KBM-7 (cell line): Measurements from ENCODE around the gene FAM200A.
"Not testable (repeated sequence)": the region's sequence is repeated elsewhere in the genome, so short reads cannot be mapped to it uniquely, and the experiment has no call there.

ENCODE experiments used
- DNase-seq: peaks from one replicate; pipeline ENCODE4 v3.0.0-alpha.2; 2015
- in situ Hi-C: fragments of 300-500 bp; cut with MboI; formaldehyde crosslinking; loops from 2 replicates; pipeline ENCODE4 v1.14.3; 2020; ENCODE audit warnings: low sequenced_read_pairs, low pct_unique_long_range_greater_than_20kb, mixed read lengths

FAM200A gene

DNA sequence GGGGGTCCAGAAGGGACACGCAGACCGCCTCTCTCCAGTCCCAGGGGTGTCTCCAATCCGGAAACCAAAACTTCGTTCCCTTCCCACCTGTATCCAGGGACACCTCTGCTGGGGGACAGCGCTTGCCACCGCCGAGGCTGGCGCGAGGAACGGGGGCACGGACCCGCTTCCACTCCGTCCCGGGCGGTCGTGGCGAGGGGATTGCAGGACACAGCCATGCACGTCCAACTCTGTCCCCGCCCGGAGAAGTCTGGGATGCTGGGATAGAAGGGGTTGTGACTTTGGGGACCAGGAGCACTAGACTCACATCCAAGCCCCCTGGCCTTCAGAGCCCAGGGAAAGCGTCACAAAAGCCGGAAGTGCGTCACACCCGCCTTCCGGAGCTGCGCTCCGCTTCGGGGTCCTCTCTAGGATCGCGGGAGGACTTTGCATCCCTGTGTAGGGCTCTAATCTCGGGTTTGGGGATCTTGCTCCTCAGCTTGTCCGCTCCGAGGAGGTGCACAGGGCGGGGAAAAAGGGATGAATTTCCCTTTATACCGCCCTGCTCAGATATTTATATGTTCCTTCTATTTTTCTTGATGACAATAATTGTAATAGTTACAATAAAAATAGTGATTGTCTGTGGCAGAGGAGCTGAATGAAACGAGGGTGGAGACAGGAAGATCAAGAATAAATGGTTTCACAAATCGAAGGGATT, at the start of gene FAM200A:
TSS of gene FAM200A (minus strand) at position 348 of the 697 bp plus-strand sequence. CDS start 3,707 bp downstream, outside the sequence.
- DNase-seq, result peak; percentile 89
- in situ Hi-C loops, result no loop called here

DNA sequence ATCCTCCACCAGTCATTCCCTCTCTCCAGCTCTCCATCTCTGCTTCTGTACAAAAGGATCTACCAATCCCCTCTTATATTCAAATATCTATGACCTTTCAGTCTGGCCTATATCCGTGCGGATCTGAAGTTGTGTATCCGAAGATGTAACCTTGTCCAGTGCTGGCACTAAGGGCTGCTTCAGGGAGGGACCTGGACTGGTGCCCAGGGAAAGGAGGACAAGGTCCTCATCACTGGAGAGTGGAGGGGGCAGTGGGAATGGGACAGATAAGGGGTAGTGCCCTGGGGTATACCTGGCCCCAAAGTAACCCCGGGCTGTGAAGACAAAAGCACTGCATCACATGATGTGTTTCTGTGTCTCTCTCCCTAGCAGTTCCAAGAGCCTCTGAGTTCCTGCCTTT, 47.9 kb upstream of the FAM200A start:
- in situ Hi-C loops, result no loop called here

DNA sequence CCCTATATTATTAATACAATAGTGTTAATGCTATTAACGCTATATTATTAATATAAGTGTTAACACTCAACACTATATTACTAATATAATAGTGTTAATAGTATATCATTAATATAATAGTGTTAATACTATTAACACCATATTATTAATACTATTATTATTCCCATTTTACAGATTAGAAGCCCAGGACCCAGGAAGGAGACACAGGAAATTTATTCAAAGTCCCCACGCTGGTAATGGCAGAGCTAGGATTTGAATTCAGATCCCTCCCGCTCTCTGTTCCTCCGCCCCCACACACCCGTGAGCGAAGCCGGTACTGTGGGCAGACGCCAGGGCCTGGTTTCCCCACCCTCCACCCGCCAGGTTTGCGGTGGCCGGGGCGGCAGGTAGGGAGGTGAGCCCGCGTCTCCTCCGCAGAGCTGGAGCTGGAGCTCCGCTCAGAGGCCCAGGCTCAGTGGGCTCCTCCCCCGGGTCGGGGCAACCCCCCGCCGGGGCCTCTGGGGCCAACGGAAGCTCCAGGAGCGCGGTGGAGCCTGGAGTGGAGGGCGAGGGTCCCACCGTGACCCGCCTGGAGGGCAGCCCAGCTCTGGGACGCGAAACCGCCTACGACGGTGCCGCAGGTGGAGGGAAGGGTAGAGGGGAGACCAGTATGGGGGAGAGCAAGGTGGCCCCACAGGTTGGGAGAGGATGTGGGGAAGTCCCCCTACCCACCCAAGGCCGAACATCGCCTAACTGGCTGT, 46.0 kb upstream of the FAM200A start, which contains the start of gene TMEM225B:
TSS of gene TMEM225B (plus strand) at position 506 of the 740 bp plus-strand sequence. CDS start 6,122 bp downstream, outside the sequence.
- DNase-seq, result no peak
- in situ Hi-C loops, result no loop called here

More for the DNA sequence above, 47.9 kb upstream of the FAM200A start:
- DNase-seq, result no peak

DNA sequence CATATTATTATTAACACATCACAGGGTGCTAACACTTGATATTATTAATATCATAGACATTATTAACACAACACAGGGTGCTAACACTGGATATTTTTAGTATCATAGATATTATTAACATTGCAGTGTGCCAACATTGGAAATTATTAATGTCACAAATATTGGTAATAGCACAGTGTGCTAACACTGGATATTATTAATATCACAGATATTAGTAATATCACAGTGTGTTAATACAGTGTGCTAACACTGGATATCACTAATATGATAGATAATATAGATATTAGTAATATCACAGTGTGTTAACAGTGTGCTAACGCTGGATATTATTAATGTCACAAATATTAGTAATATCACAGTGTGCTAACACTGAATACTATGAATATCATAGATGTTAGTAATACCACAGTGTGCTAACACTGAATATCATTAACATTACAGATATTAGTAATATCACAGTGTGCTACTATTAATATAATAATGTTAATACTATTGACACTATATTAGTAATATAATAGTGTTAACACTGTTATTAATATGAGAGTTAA, 44.6 kb upstream of the FAM200A start:
- DNase-seq, result no peak
- in situ Hi-C loops, result no loop called here

GRCh38 chr7:99594948-99595745, 43.2 kb upstream of the FAM200A start:
- in situ Hi-C loops, result no loop called here
- DNase-seq, result no peak

DNA sequence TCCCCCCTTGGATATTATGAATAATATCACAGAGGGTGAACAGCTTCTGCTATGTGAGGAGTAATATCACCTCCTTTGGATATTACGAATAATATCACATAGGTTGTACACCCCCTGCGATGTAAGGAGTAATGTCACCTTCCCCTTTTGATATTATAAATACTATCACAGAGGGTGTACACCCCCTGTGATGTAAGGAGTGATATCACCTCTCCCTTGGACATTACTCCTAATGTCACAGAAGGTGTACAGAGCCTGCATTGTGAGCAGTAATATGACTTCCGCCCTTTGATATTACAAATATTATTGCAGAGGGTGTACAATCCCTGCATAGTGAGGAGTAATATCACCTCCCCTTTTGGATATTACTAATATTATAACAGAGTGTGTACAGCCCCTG, 37.0 kb upstream of the FAM200A start:
- in situ Hi-C loops, result no loop called here
- no peak for DNase-seq

- DNase-seq, in situ Hi-C loops: not testable (repeated sequence)
These were observed 28.9 kb upstream of the FAM200A start for GRCh38 chr7:99580778-99581332.

DNA sequence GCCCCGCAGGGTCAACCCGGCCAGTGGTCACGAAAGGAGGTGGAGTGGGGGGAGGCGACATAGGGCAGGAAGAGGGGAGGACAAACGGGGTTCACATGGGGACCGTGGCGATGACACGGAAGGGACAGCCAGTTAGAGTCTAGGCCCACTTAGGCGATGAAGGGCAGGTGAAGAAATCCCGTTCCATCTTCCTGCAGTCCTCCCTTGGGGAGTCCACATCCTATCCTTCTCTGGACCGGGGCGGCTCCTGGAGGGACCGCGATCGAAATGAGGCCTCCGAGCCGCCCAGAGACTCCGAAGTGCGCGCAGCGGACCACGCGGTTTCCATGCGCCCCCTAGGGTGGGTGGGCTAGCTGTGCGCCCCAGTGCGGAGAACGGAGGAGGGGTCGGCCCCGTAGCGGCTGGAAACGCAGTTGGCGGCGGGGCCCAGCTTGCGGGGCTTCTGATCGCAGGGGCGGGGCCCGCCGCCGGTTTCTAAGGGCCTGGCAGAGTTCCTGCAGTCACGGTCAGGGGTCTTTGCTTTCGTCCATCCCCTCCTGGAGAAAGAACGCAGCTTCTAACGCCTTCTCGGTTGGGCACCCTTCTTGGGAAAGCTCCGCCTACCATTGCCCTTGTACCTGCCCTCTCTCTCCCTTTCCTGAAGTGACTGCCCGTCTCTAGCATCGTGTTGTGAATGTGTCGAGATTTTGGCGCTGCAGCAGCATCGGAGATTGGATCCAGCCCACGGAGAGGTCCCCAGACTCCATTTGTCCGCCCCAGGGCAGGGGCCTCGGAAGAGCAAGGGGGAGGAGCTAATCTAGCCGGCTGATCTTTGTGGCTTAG, 28.3 kb upstream of the FAM200A start:
- in situ Hi-C loops, result no loop called here
- no peak for DNase-seq

- in situ Hi-C loops, result no loop called here
These were observed 27.5 kb upstream of the FAM200A start for GRCh38 chr7:99579281-99579955.

DNA sequence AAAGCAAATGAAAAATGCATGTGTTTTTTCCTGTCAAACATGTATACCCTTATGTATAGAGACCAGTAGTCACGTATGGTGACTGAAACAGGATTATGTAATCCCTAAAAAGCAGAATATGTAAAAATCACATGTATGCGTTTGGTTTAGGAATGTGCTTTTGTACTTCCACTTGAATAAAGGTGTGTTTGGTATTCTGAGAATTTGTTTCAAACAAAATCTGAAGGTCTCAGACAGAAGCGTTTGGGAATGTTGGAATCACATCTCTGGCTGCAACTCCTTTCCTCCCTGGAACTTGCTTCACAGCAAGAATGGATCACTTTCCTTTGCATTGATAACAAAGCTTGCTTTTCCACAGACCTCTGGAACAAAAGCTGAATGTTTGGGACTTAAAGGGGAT, 24.3 kb upstream of the FAM200A start:
- in situ Hi-C loops, result no loop called here
- DNase-seq, result no peak

More at GRCh38 chr7:99579281-99579955, 27.5 kb upstream of the FAM200A start:
- no peak for DNase-seq

- no peak for DNase-seq
- in situ Hi-C loops, result no loop called here
These were observed 21.3 kb upstream of the FAM200A start for GRCh38 chr7:99573257-99573656.

GRCh38 chr7:99571768-99572167, 19.9 kb upstream of the FAM200A start:
- in situ Hi-C loops, result no loop called here
- DNase-seq, result no peak

GRCh38 chr7:99568770-99569169, 16.9 kb upstream of the FAM200A start:
- DNase-seq, in situ Hi-C loops: not testable (repeated sequence)

- in situ Hi-C loops, result no loop called here
- no peak for DNase-seq
These were observed 11.7 kb upstream of the FAM200A start for GRCh38 chr7:99563650-99564049.

DNA sequence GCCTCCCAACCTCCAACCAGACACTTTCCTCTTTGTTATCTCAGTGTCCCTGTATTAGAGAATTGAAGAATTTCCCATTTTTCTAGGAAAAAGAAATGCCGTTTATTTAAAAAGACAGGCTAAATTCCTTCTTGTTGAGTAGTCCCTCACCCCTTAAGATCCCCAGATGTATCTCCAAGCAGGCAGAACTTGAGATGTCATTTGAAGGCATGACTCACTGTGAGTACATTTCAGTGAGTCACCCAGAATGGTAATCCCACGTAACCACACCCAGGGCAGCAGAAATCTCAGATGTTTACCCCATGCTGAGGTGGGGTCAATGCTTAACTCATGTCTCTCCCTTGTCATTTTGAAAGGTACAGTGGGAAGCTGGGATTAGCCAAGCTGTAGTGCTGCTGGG, 10.9 kb upstream of the FAM200A start:
- DNase-seq, result no peak
- in situ Hi-C loops, result no loop called here

- in situ Hi-C loops, result no loop called here
- no peak for DNase-seq
These were observed 10.3 kb upstream of the FAM200A start for GRCh38 chr7:99562114-99562784.

GRCh38 chr7:99561737-99562051, 9.8 kb upstream of the FAM200A start:
- no peak for DNase-seq
- in situ Hi-C loops, result no loop called here
